ENCODE measurements around the gene EID3. TPM values are rescaled to one million over a fixed set of nuclear protein-coding genes. Genes with fewer than 3 reads are reported as not detected.

Gene EID3
- total and polyA plus RNA-seq, 10 of the 15 experiments (the other 5 are each of a cell fraction or from before 2014, with no cell fraction given) = 0.92 to 7.0 (median 4.3) TPM

DNA sequence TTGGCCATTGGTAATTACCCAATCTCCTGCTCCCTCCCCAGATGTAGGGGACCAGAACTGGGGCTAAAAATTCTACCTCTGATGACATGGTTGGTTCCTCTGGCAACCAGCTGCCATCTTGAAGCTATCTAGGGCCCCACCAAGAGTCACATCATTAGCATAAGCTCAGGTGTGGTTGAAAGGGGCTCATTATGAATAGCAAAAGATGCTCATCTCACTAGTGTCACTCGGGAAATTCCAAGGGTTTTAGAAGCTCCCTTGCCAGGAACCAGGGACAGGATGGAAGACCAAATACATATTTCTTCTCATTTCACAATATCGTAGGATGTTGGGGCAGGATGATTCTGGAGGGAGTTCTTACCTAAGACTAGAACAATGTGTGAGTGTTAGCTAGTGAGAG lies 38.6 kb downstream of the EID3 start:
- H3K4me2 ChIP-seq (ENCODE audit: control insufficient read depth, insufficient read depth) = no peak overlapping the region
- intact Hi-C loops (cut with micrococcal nuclease; ENCODE audit: unreplicated experiment) = no loop called here
- no peaks in the 10 kb centered on the region for H3K4me1 ChIP-seq (ENCODE audit: control insufficient read depth, insufficient read depth, low read length)
- ChIA-PET SMC1A (ENCODE audit: uncharacterized antibody, unreplicated experiment) (interaction anchor here (0.7 to 1.4 kb wide), 6 partner anchors 17 to 713 kb away, joined by 3 to 5 read pairs (median 4); no protein-coding TSS in a partner anchor), RAD21 (ENCODE audit: unreplicated experiment) (interaction anchor here (1.4 kb wide), 1 partner anchor 15 kb away, joined by 3 read pairs; no protein-coding TSS in a partner anchor), POLR2A (interaction anchor here (0.6 kb wide), 1 partner anchor 166 kb away, joined by 6 read pairs; no protein-coding TSS in a partner anchor), CTCF (interaction anchor here (1.4 to 2.2 kb wide), 2 partner anchors 10 to 53 kb away, joined by 3 to 5 read pairs; no protein-coding TSS in a partner anchor)
- no peaks in the 10 kb centered on the region for H3K27me3 ChIP-seq (replicated peaks in 1 of 2; ENCODE audit: control insufficient read depth in 2 of 2, insufficient read depth in 2 of 2, low read length in 1 of 2)
- no peak for FAIRE-seq
- no peak for ATAC-seq
- no TSS peak for BruUV-seq (replicated peaks)
- WGBS (ENCODE audit: insufficient coverage, insufficient replicate concordance, low lambda C conversion rate, missing lambda C conversion rate) = 71% methylated on average over 2 of the region's 2 CpGs
- TF ChIP-seq EP300 (IDR thresholded peaks at IDR 0.05; ENCODE audit: borderline replicate concordance in 1 of 2, control insufficient read depth in 1 of 2, low read depth in 2 of 2, low read length in 2 of 2) = no peak
- no peak for TF ChIP-seq SIX5 (IDR thresholded peaks at IDR 0.05; ENCODE audit: low read depth, low read length, severe bottlenecking)
- TF ChIP-seq SMAD5 (IDR thresholded peaks at IDR 0.05; ENCODE audit: low read depth) = no peak
- no peak for TF ChIP-seq GABPA (IDR thresholded peaks at IDR 0.05; ENCODE audit: low read depth)
- TF ChIP-seq, protein P1, sequence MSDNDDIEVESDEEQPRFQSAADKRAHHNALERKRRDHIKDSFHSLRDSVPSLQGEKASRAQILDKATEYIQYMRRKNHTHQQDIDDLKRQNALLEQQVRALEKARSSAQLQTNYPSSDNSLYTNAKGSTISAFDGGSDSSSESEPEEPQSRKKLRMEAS (IDR thresholded peaks at IDR 0.05; ENCODE audit: low read depth, low read length) = no peak
- TF ChIP-seq FOXK2 (IDR thresholded peaks at IDR 0.05) = no peak
- TF ChIP-seq TAF1 (IDR thresholded peaks at IDR 0.05; ENCODE audit: borderline replicate concordance, low read depth, low read length) = no peak
- TF ChIP-seq, protein P2, sequence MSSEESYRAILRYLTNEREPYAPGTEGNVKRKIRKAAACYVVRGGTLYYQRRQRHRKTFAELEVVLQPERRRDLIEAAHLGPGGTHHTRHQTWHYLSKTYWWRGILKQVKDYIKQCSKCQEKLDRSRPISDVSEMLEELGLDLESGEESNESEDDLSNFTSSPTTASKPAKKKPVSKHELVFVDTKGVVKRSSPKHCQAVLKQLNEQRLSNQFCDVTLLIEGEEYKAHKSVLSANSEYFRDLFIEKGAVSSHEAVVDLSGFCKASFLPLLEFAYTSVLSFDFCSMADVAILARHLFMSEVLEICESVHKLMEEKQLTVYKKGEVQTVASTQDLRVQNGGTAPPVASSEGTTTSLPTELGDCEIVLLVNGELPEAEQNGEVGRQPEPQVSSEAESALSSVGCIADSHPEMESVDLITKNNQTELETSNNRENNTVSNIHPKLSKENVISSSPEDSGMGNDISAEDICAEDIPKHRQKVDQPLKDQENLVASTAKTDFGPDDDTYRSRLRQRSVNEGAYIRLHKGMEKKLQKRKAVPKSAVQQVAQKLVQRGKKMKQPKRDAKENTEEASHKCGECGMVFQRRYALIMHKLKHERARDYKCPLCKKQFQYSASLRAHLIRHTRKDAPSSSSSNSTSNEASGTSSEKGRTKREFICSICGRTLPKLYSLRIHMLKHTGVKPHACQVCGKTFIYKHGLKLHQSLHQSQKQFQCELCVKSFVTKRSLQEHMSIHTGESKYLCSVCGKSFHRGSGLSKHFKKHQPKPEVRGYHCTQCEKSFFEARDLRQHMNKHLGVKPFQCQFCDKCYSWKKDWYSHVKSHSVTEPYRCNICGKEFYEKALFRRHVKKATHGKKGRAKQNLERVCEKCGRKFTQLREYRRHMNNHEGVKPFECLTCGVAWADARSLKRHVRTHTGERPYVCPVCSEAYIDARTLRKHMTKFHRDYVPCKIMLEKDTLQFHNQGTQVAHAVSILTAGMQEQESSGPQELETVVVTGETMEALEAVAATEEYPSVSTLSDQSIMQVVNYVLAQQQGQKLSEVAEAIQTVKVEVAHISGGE (CRISPR knock-in tag; IDR thresholded peaks at IDR 0.05) = no peak
- no peak for TF ChIP-seq MTA2 (IDR thresholded peaks at IDR 0.05; ENCODE audit: low read depth)
- no peak overlapping the region for H3K27ac ChIP-seq (ENCODE audit: control insufficient read depth, insufficient read depth)
- DNase-seq (ENCODE audit: low read depth, low spot score) = no peak
- H4K20me1 ChIP-seq (ENCODE audit: control insufficient read depth, insufficient read depth) = no peaks in the 10 kb centered on the region
- H3K9me3 ChIP-seq (replicated peaks; ENCODE audit: control insufficient read depth, insufficient read depth, low read length) = no peaks in the 10 kb centered on the region
- H3K4me3 ChIP-seq = no peak overlapping the region
- in situ Hi-C loops (cut with MboI) = no loop called here
- H3K79me2 ChIP-seq (ENCODE audit: control insufficient read depth, insufficient read depth, low read length) = no peaks in the 10 kb centered on the region
- no peak overlapping the region for H3K9ac ChIP-seq (ENCODE audit: control insufficient read depth, insufficient read depth, low read length)
- H3K36me3 ChIP-seq (ENCODE audit: control insufficient read depth in 2 of 2, insufficient read depth in 2 of 2, low read length in 1 of 2) = peaks cover 11 to 38% of the 10 kb centered on the region in 2 experiments
- no peak overlapping the region for H2AFZ ChIP-seq (ENCODE audit: control insufficient read depth, low read depth, low read length)

Data from GM12878 (cell line).